HG03066 (cell line): ENCODE measurements around the gene GSTO2.

Experiments
- ATAC-seq: cut with Tn5 transposase; IDR thresholded peaks from one replicate; pipeline ENCODE4 v1.9.1; 2021; ENCODE audit warnings: low read depth; ENCODE audit not compliant: unreplicated experiment

Gene GSTO2

DNA sequence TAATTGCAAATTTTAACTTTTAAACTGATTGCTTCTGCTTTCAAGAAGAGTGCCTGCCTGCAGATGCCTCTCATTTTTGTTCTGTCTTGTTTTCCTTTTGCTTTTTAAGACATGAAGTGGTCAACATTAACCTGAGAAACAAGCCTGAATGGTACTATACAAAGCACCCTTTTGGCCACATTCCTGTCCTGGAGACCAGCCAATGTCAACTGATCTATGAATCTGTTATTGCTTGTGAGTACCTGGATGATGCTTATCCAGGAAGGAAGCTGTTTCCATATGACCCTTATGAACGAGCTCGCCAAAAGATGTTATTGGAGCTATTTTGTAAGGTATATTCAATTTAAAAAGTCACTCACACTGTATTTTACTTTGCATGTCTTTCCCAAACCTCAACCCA lies 8.8 kb downstream of the GSTO2 start:
- no peak for ATAC-seq

DNA sequence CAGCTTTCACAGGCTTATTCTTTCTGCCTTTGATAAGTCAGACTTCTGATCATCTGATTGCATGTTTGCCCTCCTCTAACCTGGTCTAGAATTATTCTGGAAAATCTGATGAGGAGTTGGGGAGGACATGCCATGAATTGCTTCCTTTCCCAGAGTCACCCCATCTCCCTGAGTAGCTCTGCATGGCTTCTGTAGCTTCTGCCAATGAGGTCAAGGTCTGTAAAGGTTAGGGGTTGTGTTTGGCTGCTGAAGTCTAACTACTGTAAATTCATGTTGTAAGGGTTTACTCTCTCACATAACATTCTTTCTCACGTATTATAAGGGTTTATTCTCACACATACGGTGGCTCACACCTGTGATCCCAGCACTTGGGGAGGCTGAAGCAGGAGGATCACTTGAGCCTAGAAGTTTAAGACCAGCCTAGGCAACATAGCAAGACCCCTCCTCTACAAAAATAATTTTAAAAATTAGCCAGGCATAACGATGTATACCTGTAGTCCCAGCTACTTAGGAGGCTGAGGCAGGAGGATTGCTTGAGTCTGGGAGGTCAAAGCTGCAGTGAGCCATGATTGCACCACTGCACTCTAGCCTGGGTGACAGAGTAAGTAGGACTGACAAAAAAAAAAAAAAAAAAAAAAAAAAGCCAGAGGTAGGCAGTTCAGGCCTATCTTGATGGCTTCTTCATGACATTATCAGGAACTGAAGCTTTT lies 10.7 kb downstream of the GSTO2 start:
- ATAC-seq, result no peak

DNA sequence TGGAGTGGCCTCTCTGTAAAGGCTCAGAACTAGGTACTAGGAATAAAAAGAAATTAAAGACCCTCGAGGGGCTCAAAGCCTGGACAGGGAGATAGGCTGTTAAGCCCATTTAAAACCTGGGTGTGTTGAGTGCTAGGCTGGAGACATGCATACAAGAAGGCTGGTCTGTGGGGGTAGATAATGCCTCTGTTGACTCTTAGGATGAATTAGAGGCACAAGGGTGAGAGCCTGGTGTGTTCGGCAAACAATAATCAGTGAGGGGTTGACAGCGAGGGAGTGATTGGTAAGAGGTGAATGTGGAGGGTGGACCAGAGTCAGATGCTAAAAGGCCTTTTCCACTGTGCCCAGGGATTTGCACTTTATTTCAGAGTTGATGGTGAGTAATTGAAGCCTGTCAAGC lies 12.7 kb downstream of the GSTO2 start:
- no peak for ATAC-seq

DNA sequence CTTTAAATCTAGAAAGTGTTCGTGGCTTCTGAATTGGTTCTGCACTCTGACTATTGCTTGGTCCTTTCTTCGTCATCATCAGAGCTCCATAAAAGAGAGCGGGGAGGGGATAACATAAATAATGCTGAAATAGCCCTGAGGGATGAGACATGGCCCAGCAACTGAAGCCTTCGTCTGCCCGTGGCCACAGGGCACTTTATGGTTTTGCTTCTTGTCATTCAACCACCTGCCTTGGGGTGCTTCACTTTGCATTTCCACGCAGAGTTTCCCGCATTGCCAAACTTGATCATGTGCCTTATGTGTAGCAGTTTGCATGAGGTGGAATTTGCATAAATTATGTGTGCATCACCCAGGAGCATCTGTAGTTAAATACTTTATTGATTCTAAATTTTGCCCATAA lies 15.9 kb downstream of the GSTO2 start:
- ATAC-seq, result no peak

DNA sequence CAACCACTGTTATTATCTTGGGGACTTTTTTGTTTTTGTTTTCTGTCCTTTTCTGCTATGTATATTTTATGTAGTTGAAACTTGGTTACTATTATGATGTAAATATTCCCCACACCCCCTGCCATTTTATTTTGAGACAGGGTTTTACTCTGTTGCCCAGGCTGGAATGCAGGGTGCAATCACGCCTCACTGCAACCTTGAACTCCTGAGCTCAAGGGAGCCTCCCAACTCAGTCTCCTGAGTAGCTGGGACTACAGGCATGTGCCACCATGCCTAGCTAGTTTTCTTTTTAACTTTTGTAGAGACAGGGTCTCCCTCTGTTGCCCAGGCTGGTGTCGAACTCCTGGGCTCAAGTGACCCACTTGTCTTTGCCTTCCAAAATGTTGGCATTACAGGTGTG lies 18.0 kb downstream of the GSTO2 start:
- no peak for ATAC-seq

DNA sequence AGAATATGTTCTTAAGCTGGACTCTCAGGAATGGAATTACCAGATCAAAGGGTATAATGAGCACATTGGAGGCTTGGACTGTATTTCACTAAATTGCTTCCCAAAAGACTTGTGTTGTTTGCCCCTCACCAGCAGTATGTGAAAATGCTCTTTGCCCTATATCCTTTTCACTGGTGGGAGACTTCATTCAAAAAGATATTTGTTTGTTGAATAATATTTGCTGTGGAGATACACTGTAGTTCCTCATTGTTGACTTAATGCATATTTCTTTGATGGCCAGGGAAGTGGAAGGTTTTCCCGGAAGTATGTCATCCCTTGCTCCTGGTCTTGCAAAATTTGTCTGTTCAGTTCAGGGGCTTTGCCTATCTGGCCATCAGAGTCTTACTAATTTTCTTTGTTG lies 19.4 kb downstream of the GSTO2 start:
- no peak for ATAC-seq

DNA sequence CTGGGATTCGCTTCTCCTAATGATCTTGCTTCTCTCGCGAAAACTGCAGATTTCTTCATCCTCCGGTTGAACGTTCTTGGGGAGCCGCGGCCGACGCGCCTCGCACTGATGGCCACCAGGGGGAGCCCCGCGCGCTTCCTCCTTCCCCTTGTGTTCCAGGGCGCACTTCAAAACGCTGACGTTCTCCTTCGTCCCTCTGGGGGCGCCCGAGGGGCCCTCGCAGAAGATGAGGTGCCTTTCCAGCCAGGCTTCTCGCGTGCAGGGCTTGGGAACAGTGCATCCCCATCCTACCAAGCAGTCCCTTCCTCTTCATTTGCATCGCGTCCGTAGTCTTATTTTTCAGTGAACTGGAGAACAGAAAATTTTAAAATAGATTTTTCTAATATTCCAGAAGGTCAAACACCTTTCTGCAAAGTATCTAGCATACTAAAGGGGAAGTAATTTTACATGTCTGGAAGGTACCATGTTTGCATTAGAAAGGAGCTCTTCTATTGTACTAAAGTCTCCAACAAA lies 22.5 kb downstream of the GSTO2 start:
- ATAC-seq, result peak; percentile 97

DNA sequence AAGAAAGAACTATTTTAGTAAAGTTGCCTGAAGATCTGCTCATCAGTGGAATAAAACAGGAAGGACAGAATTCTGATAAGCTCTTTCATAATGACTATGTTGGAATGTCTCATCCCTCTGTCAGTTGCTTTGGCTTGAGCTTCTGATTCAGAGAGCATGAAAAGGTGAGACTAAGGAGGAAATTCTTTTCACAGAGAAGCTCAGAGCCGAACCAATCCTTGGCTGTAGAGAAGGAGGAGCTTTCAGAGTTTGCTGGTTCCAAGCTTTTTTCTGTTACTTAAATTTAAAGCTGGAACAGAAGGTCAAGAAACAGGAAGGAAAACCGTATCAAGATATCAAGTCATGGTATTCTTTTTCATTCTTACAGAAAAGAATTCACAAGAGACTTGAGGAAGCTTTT lies 24.0 kb downstream of the GSTO2 start:
- ATAC-seq, result no peak

DNA sequence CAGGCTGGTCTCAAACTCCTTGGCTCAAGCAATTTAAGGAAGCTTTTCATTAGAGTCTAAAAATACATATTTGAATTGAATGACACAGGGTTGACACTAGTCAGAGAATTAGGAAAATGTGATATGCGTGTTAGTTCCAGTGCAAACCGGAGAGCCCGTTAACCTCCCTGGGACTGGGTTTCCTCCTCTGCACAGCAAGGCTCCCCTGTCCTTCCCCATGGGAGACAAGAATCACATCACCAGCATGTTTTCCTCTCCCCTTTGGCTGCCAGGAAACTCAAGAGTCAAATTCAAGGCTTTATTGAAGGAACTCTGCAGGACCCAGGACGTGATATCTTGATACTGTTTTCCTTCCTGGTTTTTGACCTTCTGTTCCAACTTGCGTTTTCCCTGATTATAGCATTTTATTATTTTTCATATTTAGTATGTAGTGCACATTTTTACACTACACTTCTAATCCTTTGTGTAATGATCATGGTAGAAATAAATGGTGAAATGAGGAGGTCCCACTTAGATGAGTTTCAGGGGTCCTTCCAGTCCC lies 24.9 kb downstream of the GSTO2 start:
- ATAC-seq, result no peak

DNA sequence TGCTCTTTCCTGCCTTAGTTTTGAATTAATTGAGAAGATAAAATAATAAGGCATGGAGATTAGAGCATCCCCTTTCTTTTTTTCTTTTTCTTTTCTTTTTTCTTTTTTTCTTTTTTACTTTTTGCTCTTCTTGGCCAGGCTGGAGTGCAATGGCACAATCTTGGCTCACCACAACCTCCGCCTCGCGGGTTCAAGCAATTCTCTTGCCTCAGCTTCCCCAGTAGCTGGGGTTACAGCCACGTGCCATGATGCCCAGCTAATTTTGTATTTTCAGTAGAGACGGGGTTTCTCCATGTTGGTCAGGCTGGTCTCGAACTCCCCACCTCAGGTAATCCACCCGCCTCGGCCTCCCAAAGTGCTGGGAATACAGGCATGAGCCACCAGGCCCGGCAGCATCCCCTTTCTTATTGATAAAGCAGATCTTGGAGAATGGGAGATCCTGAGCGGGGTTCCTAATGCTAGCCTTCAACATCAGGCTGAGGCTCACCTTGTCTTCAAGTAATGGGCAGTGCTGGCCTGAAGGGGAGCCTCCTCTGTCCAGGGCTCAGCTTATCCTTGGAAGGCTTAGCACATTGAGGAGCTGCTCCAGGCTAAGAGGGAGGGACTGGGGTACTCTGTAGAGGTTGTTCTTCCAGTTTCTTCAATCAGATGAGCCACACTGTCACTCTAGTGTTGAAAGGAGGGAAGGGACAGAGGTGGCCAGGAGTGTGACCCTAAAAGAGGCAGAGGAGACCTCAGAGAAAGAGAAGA lies 27.9 kb downstream of the GSTO2 start:
- ATAC-seq, result no peak

DNA sequence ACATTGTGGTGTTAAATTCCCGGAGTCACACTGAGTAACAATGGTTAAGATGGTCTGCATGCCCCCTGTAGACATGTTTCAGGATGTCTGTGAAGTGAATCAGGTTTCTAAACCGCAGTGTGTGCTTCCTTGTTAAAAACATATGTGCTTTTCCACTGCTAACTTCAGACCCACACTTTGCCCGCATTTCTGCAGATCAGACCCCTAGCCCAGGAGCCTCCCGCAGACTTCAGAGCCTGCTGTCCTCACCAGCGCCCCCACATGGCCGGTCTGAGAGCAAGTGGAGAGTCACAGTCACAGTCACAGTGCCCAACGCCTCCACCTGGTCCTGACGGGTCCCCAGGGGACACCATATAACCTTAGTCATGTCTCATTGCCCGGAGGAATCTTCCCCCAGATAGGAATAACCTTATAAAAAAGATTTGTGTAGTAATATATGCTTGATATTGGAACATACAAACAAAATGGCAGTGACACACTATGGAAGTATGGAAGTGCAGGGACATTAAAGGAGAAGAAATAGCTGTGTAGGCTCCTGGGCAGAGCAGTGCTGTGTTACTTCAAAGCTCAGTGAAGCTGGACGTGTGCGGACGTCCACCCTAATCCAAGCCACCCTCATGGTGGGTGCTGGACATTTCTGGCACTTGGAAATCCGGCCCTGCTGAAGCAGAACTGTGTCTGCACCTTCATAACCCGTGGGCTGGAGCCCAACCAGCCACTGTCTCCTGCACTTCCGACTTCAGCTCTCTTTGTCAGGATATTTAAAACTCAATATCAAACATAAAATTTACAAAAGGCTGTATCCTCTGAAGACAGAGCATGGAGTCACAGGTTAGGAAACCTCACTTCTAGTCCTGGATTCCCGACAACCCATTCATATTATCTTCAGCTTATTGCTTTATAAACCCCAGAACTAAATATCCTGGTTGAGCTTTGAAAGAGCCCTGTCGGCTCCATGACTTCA lies 29.0 kb downstream of the GSTO2 start:
- no peak for ATAC-seq

DNA sequence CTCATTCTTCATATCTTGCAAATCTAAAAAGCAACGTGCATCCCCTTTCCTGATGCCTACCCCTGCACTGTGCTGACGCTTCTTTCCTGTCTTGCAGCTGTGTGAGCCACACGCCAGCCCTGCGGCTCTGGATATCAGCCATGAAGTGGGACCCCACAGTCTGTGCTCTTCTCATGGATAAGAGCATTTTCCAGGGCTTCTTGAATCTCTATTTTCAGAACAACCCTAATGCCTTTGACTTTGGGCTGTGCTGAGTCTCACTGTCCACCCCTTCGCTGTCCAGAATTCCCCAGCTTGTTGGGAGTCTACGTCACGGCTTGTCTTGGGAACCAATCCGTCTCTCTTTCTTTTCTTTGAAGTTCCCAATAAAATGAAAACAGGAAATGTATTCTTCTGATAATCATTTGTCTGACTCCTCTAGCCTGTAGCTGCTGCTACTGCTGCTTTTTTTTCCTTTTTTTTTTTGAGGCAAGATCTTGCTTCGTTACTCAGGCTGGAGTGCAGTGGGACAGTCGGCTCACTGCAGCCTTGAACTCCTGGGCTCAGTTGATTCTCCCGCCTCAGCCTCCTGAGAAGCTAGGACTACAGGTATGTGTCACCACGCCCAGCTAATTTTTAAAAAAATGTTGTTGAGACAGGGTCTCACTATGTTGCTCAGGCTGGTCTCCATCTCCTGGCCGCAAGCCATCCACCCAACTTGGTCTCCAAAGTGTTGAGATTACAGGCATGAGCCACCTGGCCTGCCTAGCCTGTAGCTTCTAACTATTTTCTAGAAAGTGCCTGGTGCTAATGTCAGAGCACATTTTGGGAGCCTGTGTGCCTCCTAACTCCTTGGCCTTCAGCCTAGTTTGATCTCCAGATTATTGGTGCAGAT lies 30.3 kb downstream of the GSTO2 start:
- no peak for ATAC-seq

DNA sequence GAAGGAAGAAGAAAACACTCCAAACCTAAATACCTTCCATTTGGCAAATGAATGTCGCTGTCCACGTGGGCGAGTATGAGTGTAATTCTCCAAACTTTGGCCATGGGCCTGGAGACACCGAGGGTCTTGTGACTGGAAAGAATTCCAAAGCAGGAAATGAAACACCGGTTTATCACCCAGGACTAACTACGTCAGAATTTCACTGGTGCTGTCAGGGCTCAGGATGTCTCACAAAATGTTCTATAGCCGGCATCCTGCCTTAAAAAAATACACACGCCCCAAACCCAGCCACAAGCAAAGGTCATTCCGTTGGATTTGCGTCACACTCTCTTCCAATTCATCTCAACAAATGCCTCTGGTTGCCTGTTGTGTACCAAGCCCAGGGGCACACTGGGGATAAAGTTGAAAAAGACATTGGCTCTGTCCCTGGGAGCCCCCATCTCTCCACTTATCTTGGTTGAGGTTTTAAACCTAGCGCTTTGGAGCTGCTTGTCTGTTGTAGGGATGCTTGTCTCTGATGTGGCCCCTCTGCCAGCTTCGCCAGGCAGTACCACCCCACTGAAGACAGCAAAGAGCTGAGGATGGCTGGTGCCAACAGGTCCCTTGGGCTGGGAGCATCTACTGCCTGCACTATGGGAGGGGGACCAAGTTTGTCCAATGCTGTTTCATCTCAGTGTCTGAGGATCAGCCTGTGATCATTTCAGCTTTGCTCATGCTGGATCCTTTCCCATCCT lies 31.2 kb downstream of the GSTO2 start:
- ATAC-seq, result no peak

DNA sequence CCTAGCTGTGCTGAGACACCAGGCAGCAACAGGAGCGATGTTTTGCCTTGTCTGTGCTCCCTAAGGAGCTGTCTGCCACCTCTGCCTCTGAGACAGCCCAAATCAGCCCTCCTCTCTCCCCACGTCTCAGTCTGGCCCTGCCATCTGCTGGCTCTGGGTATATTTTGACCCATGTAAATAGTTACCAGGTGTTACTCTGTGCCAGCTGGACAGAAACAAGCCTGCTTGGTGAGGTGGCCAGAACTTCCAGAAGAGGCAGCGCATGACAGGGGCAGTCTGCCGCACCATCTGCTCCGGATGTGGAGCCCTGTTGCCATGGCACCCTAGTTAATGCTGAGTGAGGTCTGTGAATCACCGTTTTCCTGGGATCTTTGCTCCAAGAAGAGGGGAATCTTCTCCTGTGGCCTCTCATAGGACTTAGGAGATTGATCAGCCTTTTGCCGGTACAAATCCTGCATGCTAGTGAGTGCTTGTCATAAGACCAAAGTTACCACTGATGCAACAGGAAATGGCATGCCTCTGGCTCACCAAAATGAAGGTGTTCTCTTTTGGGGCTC lies 31.8 kb downstream of the GSTO2 start:
- ATAC-seq, result no peak

DNA sequence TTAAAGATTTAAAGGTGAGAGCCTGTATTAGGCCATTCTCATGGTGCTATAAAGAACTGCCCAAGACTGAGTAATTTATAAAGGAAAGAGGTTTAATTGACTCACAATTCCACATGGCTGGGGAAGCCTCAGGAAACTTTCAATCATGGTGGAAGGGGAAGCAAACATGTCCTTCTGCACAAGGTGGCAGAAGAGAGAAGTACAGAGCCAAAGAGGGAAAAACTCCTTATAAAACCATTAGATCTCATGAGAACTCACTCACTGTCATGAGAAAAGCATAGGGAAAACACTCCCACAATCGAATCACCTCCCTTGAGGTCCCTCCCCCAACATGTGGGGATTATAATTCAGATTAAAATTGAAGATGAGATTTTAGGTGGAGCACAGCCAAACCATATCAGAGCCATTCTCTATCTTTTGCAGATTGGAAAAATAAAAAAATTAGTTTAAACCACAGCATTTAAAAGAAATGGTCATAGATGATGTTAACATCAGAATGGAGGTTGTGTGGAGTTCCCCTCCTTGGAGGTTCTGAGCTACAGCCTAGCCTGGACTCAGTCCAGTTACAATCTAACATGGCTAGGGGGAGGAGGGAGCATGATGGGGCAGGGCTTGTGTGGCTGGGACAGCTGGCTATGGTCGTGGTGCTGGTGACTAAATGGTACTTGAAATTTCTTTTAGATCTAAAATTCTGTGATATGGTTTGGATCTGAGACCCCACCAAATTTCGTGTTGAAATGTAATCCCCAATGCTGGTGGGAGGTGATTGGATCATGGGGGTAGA lies 33.1 kb downstream of the GSTO2 start:
- ATAC-seq, result no peak

DNA sequence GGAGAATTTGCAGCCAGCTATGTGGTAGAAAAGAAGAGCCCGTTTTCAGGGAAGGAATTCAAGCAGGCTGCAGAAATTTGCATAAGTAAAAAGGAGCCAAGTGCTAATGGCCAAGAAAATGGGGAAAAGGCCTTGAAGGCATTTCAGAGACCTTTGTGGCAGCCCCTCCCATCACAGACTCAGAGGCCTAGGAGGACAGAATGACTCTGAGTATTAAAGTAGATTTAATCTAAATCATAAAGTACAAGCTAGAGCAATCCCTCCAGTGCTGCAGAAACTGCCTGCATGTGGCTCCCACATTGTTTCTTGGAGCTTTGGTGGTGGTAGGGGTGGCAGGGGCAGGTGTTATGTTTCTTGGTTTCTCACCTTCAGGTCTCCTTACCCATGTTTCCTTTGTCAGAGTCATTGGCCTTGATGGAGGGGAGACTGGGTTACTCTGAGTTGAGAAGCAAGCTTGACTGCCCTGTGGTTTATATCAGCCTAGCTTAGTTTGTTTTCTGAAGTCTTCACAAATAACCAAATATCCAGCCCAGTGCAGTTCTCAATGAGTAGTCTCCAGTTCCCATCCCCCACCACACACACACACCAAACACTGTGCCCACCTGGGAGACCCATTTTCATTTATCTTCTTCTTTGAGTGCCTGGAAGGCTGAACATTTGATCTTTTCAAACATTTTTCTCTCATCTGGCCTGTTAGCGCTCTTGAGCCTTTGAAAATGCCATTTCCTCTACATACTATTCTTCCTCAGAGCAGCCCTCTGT lies 34.8 kb downstream of the GSTO2 start:
- ATAC-seq, result no peak

DNA sequence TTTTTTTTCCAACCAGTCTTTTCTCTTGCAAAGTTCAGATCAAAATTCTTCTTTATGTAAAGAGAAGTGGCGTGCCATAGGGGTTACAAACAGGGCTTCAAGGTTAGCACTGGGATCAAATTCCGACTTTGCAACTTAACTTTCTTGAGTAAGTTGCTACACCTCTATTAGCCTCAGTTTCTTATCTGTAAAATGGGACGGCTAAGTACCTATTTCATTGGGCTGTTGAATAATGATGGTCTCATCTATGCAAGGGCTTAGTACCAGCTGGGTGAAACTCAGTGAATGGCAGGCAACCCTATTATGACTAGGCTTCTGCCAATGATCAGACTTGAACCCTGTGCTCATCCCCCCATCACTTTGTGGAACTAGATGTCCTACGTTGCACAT lies 35.4 kb downstream of the GSTO2 start:
- no peak for ATAC-seq
